ENCODE results near the gene FRMPD1.
"Not testable (repeated sequence)": the region's sequence is repeated elsewhere in the genome, so short reads cannot be mapped to it uniquely, and the experiment has no call there.

The FRMPD1 gene

GRCh38 chr9:37650873-37651768 lies at the start of gene FRMPD1:
TSS of gene FRMPD1 (plus strand) at chr9:37650954. CDS start at chr9:37692642, 41,688 bp downstream.
- peak; percentile 71 for DNase-seq

GRCh38 chr9:37602061-37602460 lies 48.7 kb upstream of the FRMPD1 start:
- DNase-seq = not testable (repeated sequence)

- no peak for DNase-seq
These were observed 47.9 kb upstream of the FRMPD1 start for GRCh38 chr9:37602817-37603216.

GRCh38 chr9:37604296-37604695 lies 46.5 kb upstream of the FRMPD1 start:
- no peak for DNase-seq

GRCh38 chr9:37608250-37608649 lies 42.5 kb upstream of the FRMPD1 start:
- no peak for DNase-seq

GRCh38 chr9:37609735-37610397 lies 40.9 kb upstream of the FRMPD1 start:
- no peak for DNase-seq

GRCh38 chr9:37611014-37611413 lies 39.7 kb upstream of the FRMPD1 start:
- DNase-seq = no peak

- DNase-seq = no peak
These were observed 38.8 kb upstream of the FRMPD1 start for GRCh38 chr9:37611961-37612360.

- DNase-seq = no peak
These were observed 33.6 kb upstream of the FRMPD1 start for GRCh38 chr9:37617161-37617560.

GRCh38 chr9:37617832-37618231 lies 32.9 kb upstream of the FRMPD1 start:
- no peak for DNase-seq

GRCh38 chr9:37618817-37619216 lies 31.9 kb upstream of the FRMPD1 start:
- DNase-seq = no peak

- DNase-seq = no peak
These were observed 30.9 kb upstream of the FRMPD1 start for GRCh38 chr9:37619806-37620205.

GRCh38 chr9:37620396-37620795 lies 30.4 kb upstream of the FRMPD1 start:
- no peak for DNase-seq

GRCh38 chr9:37621273-37622121 lies 29.3 kb upstream of the FRMPD1 start:
- no peak for DNase-seq

GRCh38 chr9:37622462-37622861 lies 28.3 kb upstream of the FRMPD1 start:
- DNase-seq = no peak

GRCh38 chr9:37623267-37623666 lies 27.5 kb upstream of the FRMPD1 start:
- no peak for DNase-seq

GRCh38 chr9:37624073-37624472 lies 26.7 kb upstream of the FRMPD1 start:
- no peak for DNase-seq

GRCh38 chr9:37625036-37625757 lies 25.6 kb upstream of the FRMPD1 start:
- DNase-seq = no peak

GRCh38 chr9:37625758-37626147 lies 25.0 kb upstream of the FRMPD1 start:
- no peak for DNase-seq

- DNase-seq = no peak
These were observed 24.0 kb upstream of the FRMPD1 start for GRCh38 chr9:37626708-37627292.

- no peak for DNase-seq
These were observed 18.3 kb upstream of the FRMPD1 start for GRCh38 chr9:37632479-37632878.

- no peak for DNase-seq
These were observed 14.9 kb upstream of the FRMPD1 start for GRCh38 chr9:37635808-37636207.

Measured in stimulated activated CD8-positive, alpha-beta memory T cell treated with anti-CD3 and anti-CD28 coated beads, Interleukin-4, amount 100 ng/mL, for 48 hours (primary cell).